ENCODE measurements around the gene CTDSPL.

CTDSPL gene

GRCh38 chr3:38009807-38010591 lies 148.3 kb downstream of the CTDSPL start:
- no peak for TF ChIP-seq CTCF (IDR thresholded peaks at IDR 0.05; ENCODE audit: borderline replicate concordance, control extremely low read depth, extremely low read depth, insufficient read depth, missing control alignments)
- DNase-seq (ENCODE audit: low spot score) = no peak
- in situ Hi-C loops (cut with MboI; ENCODE audit: low sequenced_read_pairs, unreplicated experiment) = no loop called here

GRCh38 chr3:38011111-38011510 lies 149.4 kb downstream of the CTDSPL start:
- in situ Hi-C loops (cut with MboI; ENCODE audit: low sequenced_read_pairs, unreplicated experiment) = no loop called here
- DNase-seq (ENCODE audit: low spot score) = no peak
- no peak for TF ChIP-seq CTCF (IDR thresholded peaks at IDR 0.05; ENCODE audit: borderline replicate concordance, control extremely low read depth, extremely low read depth, insufficient read depth, missing control alignments)

- no peak for TF ChIP-seq CTCF (IDR thresholded peaks at IDR 0.05; ENCODE audit: borderline replicate concordance, control extremely low read depth, extremely low read depth, insufficient read depth, missing control alignments)
- no peak for DNase-seq (ENCODE audit: low spot score)
- in situ Hi-C loops (cut with MboI; ENCODE audit: low sequenced_read_pairs, unreplicated experiment) = no loop called here
Observed at GRCh38 chr3:38015485-38015884, 153.8 kb downstream of the CTDSPL start.

GRCh38 chr3:38015984-38016383 lies 154.3 kb downstream of the CTDSPL start:
- no peak for DNase-seq (ENCODE audit: low spot score)
- no peak for TF ChIP-seq CTCF (IDR thresholded peaks at IDR 0.05; ENCODE audit: borderline replicate concordance, control extremely low read depth, extremely low read depth, insufficient read depth, missing control alignments)
- in situ Hi-C loops (cut with MboI; ENCODE audit: low sequenced_read_pairs, unreplicated experiment) = no loop called here

- no peak for TF ChIP-seq CTCF (IDR thresholded peaks at IDR 0.05; ENCODE audit: borderline replicate concordance, control extremely low read depth, extremely low read depth, insufficient read depth, missing control alignments)
- in situ Hi-C loops (cut with MboI; ENCODE audit: low sequenced_read_pairs, unreplicated experiment) = no loop called here
- DNase-seq (ENCODE audit: low spot score) = no peak
Observed at GRCh38 chr3:38016410-38016809, 154.7 kb downstream of the CTDSPL start.

- no peak for DNase-seq (ENCODE audit: low spot score)
- in situ Hi-C loops (cut with MboI; ENCODE audit: low sequenced_read_pairs, unreplicated experiment) = no loop called here
- no peak for TF ChIP-seq CTCF (IDR thresholded peaks at IDR 0.05; ENCODE audit: borderline replicate concordance, control extremely low read depth, extremely low read depth, insufficient read depth, missing control alignments)
Observed at GRCh38 chr3:38016847-38017444, 155.3 kb downstream of the CTDSPL start.

All from GM13976 (cell line).